GM12892 (cell line): ENCODE measurements around the gene AFF3.

Source experiments
- POLR2A ChIP-seq: IDR thresholded peaks from 2 replicates; pipeline ENCODE4 v1.6.1; 2011; ENCODE audit warnings: low read depth, low read length, control low read depth
- POLR2AphosphoS5 ChIP-seq: IDR thresholded peaks from 2 replicates; pipeline ENCODE4 v1.6.1; 2011; ENCODE audit warnings: low read depth, low read length, control low read depth
- TAF1 ChIP-seq: IDR thresholded peaks from 2 replicates; pipeline ENCODE4 v1.6.1; 2011; ENCODE audit warnings: low read depth, mild to moderate bottlenecking, control low read depth, low read length, borderline replicate concordance

DNA sequence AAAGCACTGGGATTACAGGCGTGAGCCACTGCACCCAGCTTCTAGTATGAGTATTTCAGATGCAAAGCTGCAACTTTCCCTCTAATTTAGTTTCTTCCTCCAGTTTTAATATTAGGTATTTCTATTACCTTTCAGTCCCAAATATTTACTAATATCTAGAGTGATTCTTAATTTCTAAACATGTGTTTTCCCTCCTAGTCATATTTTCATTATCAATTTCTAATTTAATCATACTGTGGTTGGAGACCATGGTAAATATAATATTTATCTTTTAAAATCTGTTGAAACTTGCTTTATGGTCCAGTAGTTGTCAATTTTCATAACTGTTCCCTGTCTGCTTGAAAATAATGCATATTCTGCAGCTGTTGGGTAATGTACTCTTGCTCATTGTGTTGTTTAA, 406.6 kb downstream of the AFF3 start:
- TF ChIP-seq POLR2AphosphoS5 = no peak
- TF ChIP-seq POLR2A = no peak
- no peak for TF ChIP-seq TAF1
